Endothelial cell (in vitro differentiated cells): ENCODE results near the gene TAS2R41. TPM values are rescaled to one million over a fixed set of nuclear protein-coding genes. Genes with fewer than 3 reads are reported as not detected.

Experiments
- DNase-seq: peaks from one replicate; pipeline ENCODE4 v3.0.0; 2021; ENCODE audit warnings: low spot score
- H3K27ac Mint-ChIP-seq: one replicate; pipeline ENCODE4 v1.8.0; 2021; ENCODE audit warnings: mixed read lengths, inconsistent platforms; ENCODE audit not compliant: unreplicated experiment
- H3K27me3 Mint-ChIP-seq: one replicate; pipeline ENCODE4 v1.8.0; 2021; ENCODE audit warnings: mild to moderate bottlenecking, moderate library complexity, mixed read lengths, inconsistent platforms; ENCODE audit not compliant: unreplicated experiment
- H3K36me3 Mint-ChIP-seq: one replicate; pipeline ENCODE4 v1.8.0; 2021; ENCODE audit warnings: mild to moderate bottlenecking, low read depth, mixed read lengths, inconsistent platforms; ENCODE audit not compliant: unreplicated experiment
- H3K4me1 Mint-ChIP-seq: one replicate; pipeline ENCODE4 v1.8.0; 2021; ENCODE audit warnings: mild to moderate bottlenecking, mixed read lengths, inconsistent platforms; ENCODE audit not compliant: unreplicated experiment
- H3K4me3 Mint-ChIP-seq: one replicate; pipeline ENCODE4 v1.8.0; 2021; ENCODE audit warnings: mild to moderate bottlenecking, mixed read lengths, inconsistent platforms; ENCODE audit not compliant: unreplicated experiment
- H3K9me3 Mint-ChIP-seq: one replicate; pipeline ENCODE4 v1.8.0; 2021; ENCODE audit warnings: mixed read lengths, inconsistent platforms; ENCODE audit not compliant: unreplicated experiment
- CTCF ChIP-seq: fragments of 200-600 bp; sonication (generic); IDR thresholded peaks from one replicate; pipeline ENCODE4 v1.5.0; 2021; ENCODE audit warnings: antibody characterized with exemption; ENCODE audit not compliant: unreplicated experiment
- total RNA-seq: library from RNA; stranded (reverse); fragmentation: NEBNext Ultra II Directional; extraction: Animal tissue kit (Norgen Biotek cat#: 25700); gene quantifications from one replicate; pipeline ENCODE4 v1.2.1, GENCODE V29; 2021; ENCODE audit not compliant: unreplicated experiment

TAS2R41 gene
- total RNA-seq, 1 donor from 2014 or later = not detected

- H3K27ac Mint-ChIP-seq = no peak overlapping the region
- H3K9me3 Mint-ChIP-seq = peaks cover 4% of the 10 kb centered on the region
- no peaks in the 10 kb centered on the region for H3K27me3 Mint-ChIP-seq
- no peaks in the 10 kb centered on the region for H3K4me1 Mint-ChIP-seq
- H3K36me3 Mint-ChIP-seq = no peaks in the 10 kb centered on the region
- H3K4me3 Mint-ChIP-seq = no peak overlapping the region
- DNase-seq = no peak
- no peak for TF ChIP-seq CTCF
These were observed 33.4 kb downstream of the TAS2R41 start for GRCh38 chr7:143510854-143511592.

GRCh38 chr7:143511593-143512047, 33.9 kb downstream of the TAS2R41 start:
- H3K27ac Mint-ChIP-seq = no peak overlapping the region
- no peaks in the 10 kb centered on the region for H3K4me1 Mint-ChIP-seq
- no peak for DNase-seq
- H3K36me3 Mint-ChIP-seq = no peaks in the 10 kb centered on the region
- H3K4me3 Mint-ChIP-seq = no peak overlapping the region
- no peaks in the 10 kb centered on the region for H3K27me3 Mint-ChIP-seq
- no peak for TF ChIP-seq CTCF
- H3K9me3 Mint-ChIP-seq = peaks cover 4% of the 10 kb centered on the region

GRCh38 chr7:143512488-143513340, 35.0 kb downstream of the TAS2R41 start:
- DNase-seq = no peak
- Mint-ChIP-seq H3K27me3 (no peaks in the 10 kb centered on the region), H3K4me3 (no peak overlapping the region), H3K27ac (no peak overlapping the region), H3K36me3 (no peaks in the 10 kb centered on the region), H3K9me3 (no peaks in the 10 kb centered on the region), H3K4me1 (no peaks in the 10 kb centered on the region)
- TF ChIP-seq CTCF = no peak

GRCh38 chr7:143514487-143514886, 36.8 kb downstream of the TAS2R41 start:
- H3K36me3 Mint-ChIP-seq = no peaks in the 10 kb centered on the region

More at GRCh38 chr7:143514487-143514886, 36.8 kb downstream of the TAS2R41 start:
- no peak for DNase-seq
- Mint-ChIP-seq H3K4me3 (no peak overlapping the region), H3K27me3 (peaks cover 2% of the 10 kb centered on the region), H3K9me3 (no peaks in the 10 kb centered on the region), H3K27ac (no peak overlapping the region), H3K4me1 (no peaks in the 10 kb centered on the region)
- no peak for TF ChIP-seq CTCF
